Stimulated activated CD4-positive, alpha-beta T cell treated with anti-CD3 and anti-CD28 coated beads, Interleukin-4, amount 100 ng/mL, for 4 hours (primary cell): ENCODE data around the gene PSRC1.

Source experiments
- DNase-seq, 2 experiments: peaks; one replicate each; pipeline ENCODE4 v3.0.0-alpha.2; 2020

PSRC1 gene

GRCh38 chr1:109243221-109243620 lies 39.7 kb downstream of the PSRC1 start:
- DNase-seq = no peak

GRCh38 chr1:109242387-109242786 lies 40.6 kb downstream of the PSRC1 start:
- DNase-seq = no peak

- no peak for DNase-seq
Observed at GRCh38 chr1:109241841-109242345, 41.1 kb downstream of the PSRC1 start.

- DNase-seq = no peak
Observed at GRCh38 chr1:109241344-109241743, 41.6 kb downstream of the PSRC1 start.

GRCh38 chr1:109240158-109241152 lies 42.5 kb downstream of the PSRC1 start:
- DNase-seq = peak in 1 of 2 experiments; percentile 25

- no peak for DNase-seq
Observed at GRCh38 chr1:109239409-109240068, 43.4 kb downstream of the PSRC1 start.

GRCh38 chr1:109239047-109239408 lies 43.9 kb downstream of the PSRC1 start:
- no peak for DNase-seq

- DNase-seq = no peak
Observed at GRCh38 chr1:109238382-109238781, 44.6 kb downstream of the PSRC1 start.

- no peak for DNase-seq
Observed at GRCh38 chr1:109237512-109237911, 45.4 kb downstream of the PSRC1 start.

GRCh38 chr1:109235137-109235536 lies 47.8 kb downstream of the PSRC1 start:
- no peak for DNase-seq

GRCh38 chr1:109231066-109231465 lies 51.9 kb downstream of the PSRC1 start:
- DNase-seq = no peak
